KG1 (cell line): ENCODE data around the gene CDC73.
A peak's percentile ranks its signal among the peaks of the same experiment; 100 is the strongest.

ENCODE experiments used
- DNase-seq: peaks from one replicate; lab custom pipeline; 2025; lab: John Stamatoyannopoulos, UW

Gene CDC73

DNA sequence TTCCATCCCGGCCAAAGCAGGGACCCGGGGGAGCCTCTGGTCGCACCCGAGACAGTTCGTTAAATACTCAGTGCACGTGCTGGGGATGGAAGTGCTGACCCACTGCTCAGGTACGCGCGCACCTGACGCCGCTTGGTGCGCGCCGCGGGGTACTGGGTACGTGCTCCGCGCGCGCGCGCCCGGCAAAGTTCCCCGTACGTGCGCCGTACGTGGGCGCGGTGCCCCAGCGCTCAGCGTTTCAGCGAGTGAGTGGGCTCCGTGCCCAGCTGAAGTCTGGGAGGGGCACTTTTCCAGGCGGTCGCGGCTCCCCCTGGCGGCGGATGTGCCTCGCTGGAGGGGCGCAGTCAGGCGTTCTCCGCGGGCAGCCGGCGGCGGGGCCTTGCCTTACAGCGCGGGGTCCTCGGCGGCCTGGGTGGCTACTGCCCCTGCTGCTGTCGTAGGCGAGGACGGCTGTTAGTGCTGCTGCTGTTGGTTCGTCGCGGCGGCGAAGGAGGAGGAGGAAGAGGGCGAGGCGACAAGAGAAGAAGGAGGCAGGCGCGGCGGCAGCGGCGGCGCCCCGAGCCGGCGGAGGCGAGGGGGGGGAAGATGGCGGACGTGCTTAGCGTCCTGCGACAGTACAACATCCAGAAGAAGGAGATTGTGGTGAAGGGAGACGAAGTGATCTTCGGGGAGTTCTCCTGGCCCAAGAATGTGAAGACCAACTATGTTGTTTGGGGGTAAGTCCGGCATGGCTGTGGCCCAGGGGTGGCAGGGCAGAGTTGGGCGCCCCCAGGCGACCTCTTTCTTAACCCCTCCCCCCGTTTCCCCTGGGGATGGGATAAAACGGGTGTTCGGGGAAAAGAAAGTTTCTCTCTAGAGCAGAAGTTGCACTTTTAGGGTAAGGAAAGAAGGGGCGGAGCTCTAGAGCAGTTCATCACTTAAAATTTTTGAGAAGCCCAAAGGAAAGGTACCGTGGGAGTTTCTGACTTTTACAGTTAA, at the start of gene CDC73:
CDC73 (plus strand) TSS at position 416 of the 978 bp plus-strand sequence; CDS start at position 586, 170 bp downstream.
- peak; percentile 96 for DNase-seq

DNA sequence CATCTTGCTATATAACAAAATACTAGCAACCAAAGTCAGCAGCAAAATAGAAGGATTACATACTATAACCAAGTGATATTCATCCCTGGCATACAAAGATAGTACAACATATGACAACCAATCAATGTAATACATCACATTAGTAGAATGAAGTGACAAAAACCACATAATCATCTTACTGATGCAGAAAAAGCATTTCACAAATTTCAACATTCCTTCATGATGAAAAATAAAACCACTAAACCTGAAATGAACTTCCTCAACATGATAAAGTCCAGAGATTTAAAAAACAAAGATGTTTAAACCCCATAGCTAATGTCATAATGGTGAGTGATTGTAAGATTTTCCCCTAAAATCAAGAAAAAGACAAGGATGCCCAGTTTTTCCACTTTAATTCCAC, 43.8 kb upstream of the CDC73 start:
- DNase-seq, result no peak

DNA sequence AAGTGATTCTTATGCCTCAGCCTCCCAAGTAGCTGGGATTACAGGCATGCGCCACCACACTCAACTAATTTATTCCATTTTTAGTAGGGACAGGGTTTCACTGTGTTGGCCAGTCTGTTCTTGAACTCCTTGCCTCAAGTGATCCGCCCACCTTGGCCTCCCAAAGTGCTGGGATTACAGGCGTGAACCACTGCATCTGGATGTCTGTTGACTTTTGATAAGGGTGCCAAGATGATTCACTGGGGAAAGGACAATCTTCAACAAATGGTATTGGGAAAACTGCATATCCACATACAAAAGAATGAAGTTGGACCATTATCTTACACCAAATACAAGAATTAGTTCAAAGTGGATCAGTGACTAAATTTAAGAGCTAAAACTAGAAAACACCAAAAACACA, 42.6 kb upstream of the CDC73 start:
- no peak for DNase-seq

DNA sequence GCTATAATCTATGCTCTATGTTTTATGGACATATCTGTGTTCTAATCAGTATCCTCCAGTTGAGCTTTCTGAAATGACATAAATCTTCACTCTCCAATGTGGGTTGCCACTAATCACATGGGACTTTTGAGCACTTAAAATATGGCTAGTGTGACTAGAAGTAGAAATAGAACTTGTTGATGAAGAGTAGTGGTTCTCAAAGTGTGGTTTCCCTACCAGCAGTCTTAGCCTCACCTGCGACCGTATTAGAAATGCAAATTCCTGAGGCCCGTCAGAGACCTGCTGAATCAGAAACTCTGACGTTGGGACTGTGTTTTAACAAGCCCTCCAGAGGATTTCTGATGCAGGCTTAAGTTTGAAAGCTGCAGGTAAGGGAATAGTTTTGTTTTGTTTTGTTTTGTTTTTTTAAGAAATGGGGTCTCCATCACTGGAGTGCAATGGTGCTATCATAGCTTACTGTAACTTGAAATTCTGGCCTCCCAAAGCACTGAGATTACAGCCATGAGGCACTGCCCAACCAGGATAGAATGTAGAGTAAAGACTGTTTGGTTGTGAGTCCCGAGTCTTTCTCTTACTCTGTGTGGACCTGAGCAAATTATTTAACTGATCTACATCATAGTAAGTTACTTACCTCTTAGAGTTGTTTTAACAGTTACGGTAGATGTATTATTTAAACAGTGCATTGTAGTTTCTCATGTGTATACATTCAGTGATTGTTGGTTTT, 38.3 kb upstream of the CDC73 start:
- no peak for DNase-seq

DNA sequence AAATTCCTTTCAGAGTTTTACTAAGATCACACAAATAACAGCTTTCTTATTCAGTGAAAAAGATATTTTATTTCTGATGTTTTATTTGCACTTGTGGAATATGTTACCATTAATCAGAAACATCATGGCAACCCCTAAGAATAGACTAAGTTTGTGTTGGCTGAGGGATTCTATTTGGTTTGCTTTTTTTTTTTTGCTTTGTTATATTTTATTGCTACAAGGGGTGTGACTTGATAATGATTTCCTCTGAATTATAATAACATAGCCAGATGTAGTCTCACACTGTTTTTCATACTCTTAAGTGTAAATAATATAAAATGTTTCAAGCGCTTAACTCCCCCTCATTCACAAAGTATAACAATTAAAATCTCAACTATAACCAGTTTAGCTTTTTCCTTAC, 36.6 kb upstream of the CDC73 start:
- no peak for DNase-seq

DNA sequence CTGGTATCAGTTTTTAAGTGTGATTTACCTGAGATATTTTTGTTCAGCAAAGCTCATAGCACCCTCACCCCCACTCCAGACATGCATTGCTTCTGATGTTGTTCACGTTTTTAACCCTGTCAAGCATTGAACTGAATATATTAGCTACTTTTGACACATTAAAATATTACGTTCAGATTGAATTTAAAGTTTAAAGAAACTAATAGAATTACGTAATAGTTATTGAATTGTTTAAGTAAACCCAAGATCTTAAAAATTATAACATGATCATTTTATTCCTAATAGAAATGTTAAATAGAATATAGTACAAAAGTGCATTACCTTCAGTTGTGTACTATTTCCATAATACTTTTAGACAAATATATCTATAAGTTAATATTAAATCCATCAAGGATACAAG, 35.5 kb upstream of the CDC73 start:
- DNase-seq, result no peak

DNA sequence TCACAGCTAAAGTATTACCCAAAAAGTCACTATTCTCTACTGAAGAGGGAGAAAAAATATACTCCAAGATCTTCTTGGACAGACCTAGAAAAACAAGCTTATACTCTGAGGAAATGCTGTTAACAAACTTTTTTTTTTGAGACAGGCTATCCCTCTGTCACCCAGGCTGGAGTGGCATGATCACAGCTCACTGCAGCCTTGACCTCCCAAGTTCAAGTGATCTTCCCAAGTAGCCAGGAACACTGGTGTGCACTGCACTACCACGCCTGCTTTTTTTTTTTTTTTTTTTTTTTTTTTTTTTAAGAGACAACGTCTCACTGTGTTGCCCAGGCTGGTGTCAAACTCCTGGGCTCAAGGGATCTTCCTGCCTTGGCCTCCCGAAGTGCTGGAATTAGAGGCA, 33.9 kb upstream of the CDC73 start:
- DNase-seq, result no peak

DNA sequence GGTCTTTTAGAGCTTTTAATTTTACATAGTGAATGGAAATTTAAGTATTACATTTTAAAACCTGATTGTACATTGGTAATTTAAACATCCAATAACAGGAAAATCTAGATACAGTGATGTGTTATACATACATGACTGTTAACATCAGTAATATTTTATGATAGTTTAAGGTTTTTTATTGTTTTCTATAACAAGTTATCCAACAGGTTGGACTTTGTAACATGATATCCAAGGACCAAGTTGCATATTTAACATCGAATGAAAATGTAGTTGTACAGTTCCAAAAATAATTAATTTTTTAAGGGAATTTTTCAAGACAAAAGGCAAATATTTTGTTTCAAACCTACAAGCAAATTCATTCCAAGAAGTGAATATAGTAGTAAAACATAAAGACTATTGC, 31.0 kb upstream of the CDC73 start:
- DNase-seq, result no peak

DNA sequence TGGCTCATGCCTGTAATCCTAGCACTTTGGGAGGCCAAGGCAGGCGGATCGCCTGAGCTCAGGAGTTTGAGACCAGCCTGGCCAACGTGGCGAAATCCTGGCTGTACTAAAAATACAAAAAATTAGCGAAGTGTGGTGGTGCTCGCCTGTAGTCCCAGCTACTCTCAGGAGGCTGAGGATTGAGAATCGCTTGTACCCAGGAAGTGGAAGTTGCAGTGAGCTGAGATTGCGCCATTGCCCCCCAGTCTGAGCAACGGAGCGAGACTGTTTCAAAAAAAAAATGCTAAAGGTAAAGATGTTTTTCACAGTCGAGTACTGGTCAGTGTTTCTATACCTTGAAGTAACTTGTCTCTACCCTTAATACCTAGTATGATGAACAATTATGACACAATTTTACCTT, 27.7 kb upstream of the CDC73 start:
- DNase-seq, result no peak

DNA sequence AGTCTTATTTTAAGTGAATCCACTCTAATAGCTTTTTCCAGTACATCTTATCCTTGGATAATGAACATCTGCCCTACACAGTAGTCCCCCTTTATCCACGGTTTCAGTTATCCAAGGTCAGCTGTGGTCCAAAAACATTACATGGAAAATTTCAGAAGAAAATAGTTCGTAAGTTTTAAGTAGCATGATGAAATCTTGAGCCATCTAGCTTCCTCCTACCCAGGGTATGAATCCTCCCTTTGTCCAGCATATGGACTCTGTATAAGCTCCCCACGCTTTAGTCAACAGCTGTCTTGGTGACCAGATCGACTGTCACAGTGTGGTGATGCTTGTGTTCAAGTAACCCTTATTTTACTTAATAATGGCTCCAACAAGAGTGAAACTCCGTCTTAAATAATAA, 19.2 kb upstream of the CDC73 start:
- no peak for DNase-seq

DNA sequence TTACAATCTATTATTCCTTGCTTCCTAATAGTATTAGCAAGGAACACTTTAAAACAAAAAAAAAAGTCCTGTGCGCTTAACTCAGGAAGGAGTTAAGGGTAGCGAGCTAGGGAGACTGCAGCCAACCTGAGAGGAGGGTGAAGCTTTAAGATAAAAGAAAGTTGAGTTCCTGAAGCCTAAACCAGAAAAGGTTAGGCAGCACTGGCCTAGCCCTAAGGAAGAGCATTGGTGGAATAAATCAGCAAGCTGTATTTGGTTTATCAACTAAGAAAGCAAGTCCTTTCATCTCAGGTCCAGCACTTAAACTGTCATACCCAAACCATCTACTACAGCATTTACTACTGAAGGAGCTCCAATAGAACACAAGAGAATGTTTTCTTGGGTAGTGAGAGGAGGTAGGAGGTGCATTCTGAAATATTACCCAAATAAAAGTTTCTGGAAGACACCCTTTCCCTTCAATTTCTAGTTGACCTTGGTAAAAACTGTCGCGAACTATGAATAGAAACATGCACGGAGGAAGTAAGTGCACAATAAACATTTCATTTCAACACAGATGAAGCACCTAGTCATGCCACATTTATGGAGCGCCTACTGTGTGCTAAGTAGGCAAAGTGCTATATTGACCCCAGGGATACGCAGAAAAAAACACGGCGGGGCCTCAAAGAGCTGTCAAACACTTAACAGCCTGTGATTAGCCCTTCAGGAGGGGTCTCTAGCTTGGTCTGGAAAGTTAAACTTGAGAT, 17.9 kb upstream of the CDC73 start:
- no peak for DNase-seq

DNA sequence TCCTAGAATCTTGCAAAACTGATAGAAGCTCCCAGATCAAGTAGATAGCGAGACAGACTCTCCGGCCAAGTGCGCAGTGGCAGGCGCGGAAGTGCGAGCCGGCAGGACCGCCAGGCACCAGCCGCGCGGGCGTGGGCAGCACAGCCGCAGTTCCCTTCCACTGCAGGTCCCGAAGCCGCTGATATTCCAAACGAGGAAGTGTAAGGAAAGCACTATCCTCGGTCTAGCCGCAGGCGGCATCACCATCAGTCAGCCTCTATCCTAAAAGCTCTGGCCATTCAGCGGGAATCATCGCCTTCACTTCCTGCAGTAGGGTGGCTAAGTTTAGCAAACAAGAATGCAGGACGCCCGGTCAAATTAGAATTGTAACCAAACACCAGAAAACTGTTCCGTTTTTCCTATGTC, 17.3 kb upstream of the CDC73 start:
- DNase-seq, result peak; percentile 38

DNA sequence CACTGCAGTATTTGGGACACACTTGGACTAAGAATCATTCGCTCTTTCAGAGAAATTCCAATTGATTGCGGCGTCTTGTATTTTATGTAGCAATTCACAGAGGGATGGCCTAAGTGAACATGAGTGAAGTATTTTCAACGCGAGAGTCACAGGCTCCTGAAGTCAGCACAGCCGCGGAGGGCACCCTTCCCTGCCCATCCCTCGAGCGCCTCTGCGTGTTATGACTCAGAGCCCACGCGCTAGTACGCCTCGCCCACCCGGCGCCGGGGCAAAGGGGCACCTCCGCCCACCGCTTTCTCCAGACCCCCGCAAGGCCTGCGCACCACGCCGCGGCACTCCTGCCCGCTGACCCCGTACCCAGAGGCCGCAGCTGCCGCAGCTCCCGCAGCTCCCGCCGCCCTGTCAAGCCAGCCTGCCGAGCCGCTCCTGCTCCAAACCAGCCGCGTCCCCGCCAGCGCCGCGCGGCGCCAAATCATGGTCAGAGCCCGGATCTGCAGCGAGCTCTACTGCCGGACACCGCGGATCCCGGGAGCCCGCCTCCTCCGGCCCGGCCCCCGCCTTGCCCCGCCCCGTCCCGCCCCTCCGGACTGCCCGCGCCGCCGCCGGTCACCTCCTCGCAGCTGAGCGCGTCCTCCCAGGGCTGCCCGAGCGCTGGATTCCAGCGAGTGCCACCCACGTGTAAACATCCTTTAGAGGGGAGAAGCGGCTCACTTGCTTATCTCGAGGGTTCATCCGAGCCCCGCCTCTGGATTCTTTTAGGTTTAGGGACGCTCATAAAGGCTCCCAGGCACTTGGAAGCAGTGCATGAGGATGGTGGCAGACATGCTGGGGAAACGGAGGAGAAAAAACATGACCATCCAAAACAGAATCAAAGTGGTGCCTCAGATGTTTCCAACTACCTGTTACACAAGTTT, 16.7 kb upstream of the CDC73 start, which contains the start of gene GLRX2:
GLRX2 (minus strand) TSS at position 508 of the 914 bp plus-strand sequence; CDS start at position 476, 32 bp downstream.
- peak; percentile 28 for DNase-seq

DNA sequence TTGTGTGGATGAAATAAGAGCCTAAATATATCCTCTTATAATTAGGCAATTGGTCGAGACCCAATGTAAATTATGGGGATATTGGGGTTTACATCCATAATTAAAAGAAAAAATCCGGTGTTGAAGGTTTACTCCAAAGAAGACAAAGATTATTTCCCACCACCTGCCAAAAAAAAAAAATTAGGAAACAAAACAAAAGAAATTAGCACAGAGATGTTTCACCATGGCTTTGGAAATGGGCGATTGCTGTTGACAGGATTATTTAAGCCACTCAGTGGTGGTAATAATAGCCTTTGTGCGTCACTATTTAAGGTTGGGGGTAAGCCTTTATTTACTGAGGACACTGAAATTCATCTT, 16.0 kb upstream of the CDC73 start:
- no peak for DNase-seq

DNA sequence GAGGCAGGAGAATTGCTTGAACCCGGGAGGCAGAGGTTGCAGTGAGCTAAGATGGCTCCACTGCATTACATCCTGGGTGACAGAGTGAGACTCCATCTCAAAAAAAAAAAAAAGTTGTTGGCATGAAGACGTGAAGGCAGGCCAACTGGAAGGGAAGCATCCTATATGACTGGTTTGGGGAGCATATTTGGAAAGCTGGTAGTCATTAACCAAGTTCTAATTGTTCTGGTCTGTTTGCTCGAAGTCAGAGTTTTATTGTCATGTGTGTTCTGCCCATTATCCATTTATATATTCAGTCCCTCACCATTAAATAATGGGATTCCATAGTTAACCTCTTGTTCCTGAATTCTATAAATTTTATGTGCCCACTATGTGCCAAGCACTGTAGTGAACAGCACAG, 13.4 kb upstream of the CDC73 start:
- no peak for DNase-seq

DNA sequence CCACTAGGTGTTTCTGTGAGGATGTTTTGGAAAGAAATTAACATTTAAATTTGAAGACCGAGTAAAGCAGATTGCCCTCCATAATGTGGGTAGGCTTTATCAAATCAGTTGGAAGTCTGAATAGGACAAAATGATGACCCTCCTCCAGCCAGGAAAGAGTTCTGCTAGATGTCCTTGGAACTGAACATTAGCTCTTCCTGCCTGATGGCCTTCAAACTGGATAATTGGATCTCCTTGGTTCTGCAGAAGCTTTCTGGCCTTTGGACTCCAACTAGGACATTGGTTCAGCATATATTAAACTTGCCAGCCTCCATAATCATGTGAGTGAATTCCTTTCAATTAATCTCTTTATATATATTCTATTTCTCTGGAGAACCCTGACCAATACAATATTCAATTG, 12.2 kb upstream of the CDC73 start:
- DNase-seq, result no peak

DNA sequence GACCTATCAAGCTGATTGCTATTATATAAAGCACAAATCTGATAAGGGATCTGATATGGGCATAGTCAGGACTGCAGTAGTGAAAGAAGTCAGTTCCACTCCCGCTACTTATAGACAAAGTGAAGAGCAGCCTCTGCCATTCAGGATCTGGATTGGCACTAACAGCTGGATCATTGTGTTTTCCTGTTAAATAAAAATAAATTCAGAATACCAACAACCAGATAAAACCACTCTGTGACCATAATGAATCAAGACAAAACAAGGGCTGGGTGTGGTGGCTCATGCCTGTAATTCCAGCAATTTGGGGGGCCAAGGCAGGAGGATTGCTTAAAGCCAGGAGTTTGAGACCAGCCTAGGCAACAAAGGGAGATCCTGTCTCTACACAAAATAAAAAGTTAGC, 11.6 kb upstream of the CDC73 start:
- DNase-seq, result no peak

DNA sequence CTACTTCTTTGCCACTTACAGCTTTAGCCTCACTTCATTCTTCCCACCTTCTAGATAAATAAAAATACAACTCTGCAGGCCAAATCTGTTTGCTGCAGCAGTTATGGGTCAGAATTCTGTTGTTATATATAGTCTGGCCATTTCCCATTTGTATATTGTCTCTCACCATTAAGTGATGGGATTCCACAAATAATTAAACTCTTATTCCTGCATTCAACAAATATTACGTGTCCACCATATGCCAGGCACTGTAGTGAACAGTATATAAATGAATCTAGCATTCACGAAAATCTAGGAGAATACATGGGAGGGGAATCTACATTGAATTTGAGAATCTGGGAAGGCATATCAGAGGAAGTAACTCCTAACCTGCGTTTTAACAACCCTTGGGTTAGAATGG, 11.0 kb upstream of the CDC73 start:
- no peak for DNase-seq

DNA sequence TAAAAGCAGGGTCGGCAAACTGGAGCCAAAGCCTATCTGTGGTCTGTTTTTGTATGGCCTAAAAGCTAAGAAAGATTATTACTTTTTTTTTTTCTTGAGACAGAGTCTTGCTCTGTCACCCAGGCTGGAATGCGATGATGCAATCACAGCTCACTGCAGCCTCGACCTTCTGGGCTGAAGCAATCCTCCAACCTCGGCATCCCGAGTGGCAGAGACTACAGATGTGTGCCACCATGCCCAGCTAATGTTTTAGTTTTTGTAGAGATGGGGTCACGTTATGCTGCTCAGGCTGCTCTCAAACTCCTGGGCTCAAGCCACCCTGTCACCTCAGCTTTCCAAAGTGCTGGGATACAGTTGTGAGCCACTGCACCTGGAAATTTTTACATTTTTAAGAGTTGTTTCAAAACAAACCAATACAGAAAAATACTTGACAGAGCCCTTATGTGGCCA, 10.2 kb upstream of the CDC73 start:
- DNase-seq, result no peak

DNA sequence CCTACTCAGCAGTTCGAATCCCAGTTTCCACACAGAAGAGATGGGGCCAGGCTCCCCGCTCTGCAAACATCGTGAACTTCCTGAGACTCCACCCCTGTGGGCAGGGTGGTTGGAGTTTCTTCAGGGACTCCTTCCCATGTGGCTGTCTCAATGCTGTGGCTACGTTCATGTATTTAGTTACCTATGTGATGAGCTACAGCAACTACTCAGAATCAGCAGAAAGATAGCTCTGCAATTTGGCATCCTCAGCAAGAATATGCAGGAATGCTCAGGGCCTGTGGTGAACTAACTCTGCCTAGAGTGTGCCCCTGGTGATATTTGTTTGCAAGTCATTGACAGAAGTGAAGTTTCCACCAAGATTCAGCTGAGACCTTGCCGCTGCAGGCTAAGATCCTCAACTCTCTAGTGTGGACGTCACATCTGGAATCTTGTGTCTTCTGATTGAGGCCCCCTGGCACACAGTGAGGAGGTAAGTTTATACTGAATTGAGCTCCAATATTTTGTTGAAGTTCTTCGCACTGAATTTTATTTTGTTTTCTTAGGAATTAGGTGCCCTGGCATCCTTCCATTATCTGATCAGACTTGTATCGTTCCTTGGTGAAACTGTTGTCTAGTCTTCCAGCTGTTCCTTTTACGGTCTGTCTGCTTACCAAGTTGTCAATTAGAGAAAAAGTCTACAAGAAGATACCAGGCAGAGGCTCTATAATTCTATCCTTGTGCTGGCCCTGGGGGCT, 8.4 kb upstream of the CDC73 start:
- DNase-seq, result no peak

DNA sequence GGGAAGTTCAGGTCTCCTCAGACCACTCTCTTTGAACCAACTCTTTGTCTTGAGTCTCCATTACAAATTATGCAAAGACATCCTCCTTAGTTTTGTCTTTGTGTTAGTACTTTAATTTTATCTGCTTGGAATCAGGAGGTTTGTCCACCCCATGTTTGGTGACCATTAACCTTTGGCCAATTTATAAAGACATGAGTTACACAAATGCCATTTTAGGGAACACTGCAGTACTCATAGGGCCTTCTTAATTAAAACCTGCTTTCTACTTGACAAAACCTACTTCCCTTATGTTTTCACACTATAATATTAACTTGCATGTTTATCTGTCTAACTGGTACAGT, 7.9 kb upstream of the CDC73 start:
- no peak for DNase-seq
